Aorta (tissue), 5 donors: Measurements from ENCODE around the gene CLIP4. TPM values are rescaled to one million over a fixed set of nuclear protein-coding genes. Genes with fewer than 3 reads are reported as not detected.

Experiments
- ATAC-seq: fragments of 200-7000 bp; cut with Tn5 transposase; one replicate; pipeline ENCODE4 v1.9.1; 2022; ENCODE audit warnings: moderate library complexity; ENCODE audit not compliant: low FRiP score
- DNase-seq, 2 donors: peaks; one replicate each; pipeline ENCODE4 v3.0.0-alpha.2; 2020
- H3K27ac ChIP-seq, 2 donors: one replicate each; pipeline ENCODE4 v1.5.1; 2013; ENCODE audit warnings: low read length in 2 of 2, mild to moderate bottlenecking in 2 of 2, moderate library complexity in 2 of 2, control low read depth in 1 of 2, inconsistent platforms in 1 of 2, low read depth in 1 of 2
- H3K27me3 ChIP-seq, 2 donors: one replicate each; pipeline ENCODE4 v1.6.1; 2013; ENCODE audit warnings: control low read depth in 1 of 2, low read length in 1 of 2, mild to moderate bottlenecking in 1 of 2, moderate library complexity in 1 of 2; ENCODE audit not compliant: insufficient read depth in 2 of 2, control insufficient read depth in 1 of 2
- H3K36me3 ChIP-seq, 2 donors: one replicate each; pipeline ENCODE4 v1.6.1; 2013; ENCODE audit warnings: control low read depth in 1 of 2, low read length in 1 of 2, mild to moderate bottlenecking in 1 of 2; ENCODE audit not compliant: insufficient read depth in 2 of 2, control insufficient read depth in 1 of 2
- H3K4me1 ChIP-seq, 2 donors: one replicate each; pipeline ENCODE4 v1.6.1; 2013; ENCODE audit warnings: low read length in 2 of 2, control low read depth in 1 of 2, mild to moderate bottlenecking in 1 of 2, moderate library complexity in 1 of 2; ENCODE audit not compliant: insufficient read depth in 2 of 2, control insufficient read depth in 1 of 2
- H3K4me3 ChIP-seq, 2 donors: one replicate each; pipeline ENCODE4 v1.5.1; 2013; ENCODE audit warnings: low read length in 2 of 2, control low read depth in 1 of 2, mild to moderate bottlenecking in 1 of 2
- H3K9me3 ChIP-seq: one replicate; pipeline ENCODE4 v1.6.1; 2013; ENCODE audit warnings: mild to moderate bottlenecking, low read length; ENCODE audit not compliant: control insufficient read depth
- WGBS, 2 donors: extraction: QIAGEN DNeasy Blood & Tissue Kit; methylation state at CpG; one replicate each; pipeline ENCODE4 v1.1.7; 2013; 5-methylcytosine and 5-hydroxymethylcytosine counted together
- intact Hi-C, 2 donors: fragments of 100-400 bp; cut with DNase I; formaldehyde crosslinking; loops; one replicate each; pipeline versions ENCODE4 v1.14.2 to v1.15.0; 2022
- polyA plus RNA-seq, 2 donors: library from polyadenylated mRNA; stranded (reverse); fragments of 200-250 nt; gene quantifications; one replicate each; pipeline ENCODE4 v1.2.3, GENCODE V29; 2013
- total RNA-seq, 2 donors: library from RNA; stranded (reverse); fragmentation: NEBNext Ultra II Directional; extraction: Animal tissue kit (Norgen Biotek cat#: 25700); gene quantifications; one replicate each; pipeline ENCODE4 v1.2.1, GENCODE V29; 2021
- donor health status: healthy with polysubstance abuse.
- donor health status: Bipolar disorder and iron deficiency.
- donor health status: DM: no; HTN: no; CAD: no.
- donor health status: DM: no; HTN: no; CAD: no.
- donor health status: DM: yes; HTN: yes; CAD: no.

The CLIP4 gene
- total and polyA plus RNA-seq, 4 donors = 7.6 to 52.3 (median 31.8) TPM

DNA sequence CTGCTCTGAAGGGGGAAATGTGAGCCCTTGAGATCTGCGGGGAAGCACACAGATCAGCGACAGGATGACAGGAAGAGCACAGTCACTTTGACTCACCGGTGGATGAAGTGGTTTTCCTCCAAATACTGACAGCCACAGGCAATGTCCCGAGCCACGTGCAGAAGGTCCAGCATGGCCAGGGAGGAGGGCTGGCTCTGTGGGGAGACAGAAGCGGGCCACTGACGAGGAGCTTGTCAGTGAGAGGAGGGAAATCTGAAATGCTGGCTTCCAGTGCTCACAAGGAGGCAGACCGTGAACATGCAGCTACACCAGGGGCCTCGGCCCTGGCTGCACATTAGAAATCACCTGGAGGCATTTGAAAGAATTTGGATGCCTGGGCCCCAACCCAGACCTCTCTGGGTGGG, 98.7 kb downstream of the CLIP4 start:
- Histone ChIP-seq H3K4me3 (no peak overlapping the region), H3K27me3 (no peaks in the 10 kb centered on the region), H3K36me3 (no peaks in the 10 kb centered on the region), H3K27ac (no peak overlapping the region), H3K4me1 (no peaks in the 10 kb centered on the region), H3K9me3 (no peaks in the 10 kb centered on the region)
- ATAC-seq (no peak), DNase-seq (no peak)
- 31 to 34% methylated on average over 9 of the region's 9 CpGs for WGBS, 2 donors
- intact Hi-C loops = no loop called here

DNA sequence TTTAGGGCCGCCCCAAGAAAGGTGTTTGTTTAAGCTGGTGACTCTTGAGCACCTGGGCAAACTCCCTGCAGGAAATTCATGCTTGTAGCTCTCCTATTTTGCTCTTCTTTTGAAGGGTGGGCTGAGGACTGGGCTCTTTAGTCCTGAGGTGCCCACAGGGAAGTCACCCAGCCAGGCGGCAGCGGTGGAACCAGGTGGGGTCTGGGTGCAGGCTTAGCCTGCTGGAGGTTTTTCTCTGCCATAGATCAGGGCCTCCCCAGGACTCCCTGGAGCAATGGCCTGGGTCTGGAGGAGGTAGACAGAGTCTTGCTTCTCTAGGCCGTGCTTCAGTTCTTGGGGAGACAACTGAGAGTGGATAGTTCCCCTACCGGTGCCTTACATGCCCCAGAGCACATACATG, 99.9 kb downstream of the CLIP4 start:
- 86 to 87% methylated on average over 5 of the region's 5 CpGs for WGBS, 2 donors
- no peak overlapping the region for H3K27ac ChIP-seq
- H3K27me3 ChIP-seq = no peaks in the 10 kb centered on the region
- H3K9me3 ChIP-seq = no peaks in the 10 kb centered on the region
- intact Hi-C loops = no loop called here
- H3K4me1 ChIP-seq = no peaks in the 10 kb centered on the region
- no peak for ATAC-seq
- no peaks in the 10 kb centered on the region for H3K36me3 ChIP-seq
- H3K4me3 ChIP-seq = no peak overlapping the region
- DNase-seq = no peak

- no peak overlapping the region for H3K27ac ChIP-seq
- no peak overlapping the region for H3K4me3 ChIP-seq
- no peaks in the 10 kb centered on the region for H3K36me3 ChIP-seq
- no peaks in the 10 kb centered on the region for H3K4me1 ChIP-seq
- no peaks in the 10 kb centered on the region for H3K27me3 ChIP-seq
- no peaks in the 10 kb centered on the region for H3K9me3 ChIP-seq
- intact Hi-C loops = no loop called here
- no peak for DNase-seq
- no peak for ATAC-seq
- WGBS, 2 donors = 80% methylated on average over 20 of the region's 20 CpGs
Measured at GRCh38 chr2:29215739-29216608, 100.8 kb downstream of the CLIP4 start.

GRCh38 chr2:29216609-29216909, 101.3 kb downstream of the CLIP4 start:
- 89 to 91% methylated on average over 5 of the region's 5 CpGs for WGBS, 2 donors

GRCh38 chr2:29218071-29218470, 102.9 kb downstream of the CLIP4 start:
- H3K27ac ChIP-seq = no peak overlapping the region
- no peak overlapping the region for H3K4me3 ChIP-seq
- no peaks in the 10 kb centered on the region for H3K9me3 ChIP-seq
- H3K27me3 ChIP-seq = no peaks in the 10 kb centered on the region
- intact Hi-C loops = no loop called here
- 73 to 77% methylated on average over 6 of the region's 6 CpGs for WGBS, 2 donors
- no peak for DNase-seq
- no peak for ATAC-seq
- no peaks in the 10 kb centered on the region for H3K4me1 ChIP-seq
- no peaks in the 10 kb centered on the region for H3K36me3 ChIP-seq

More at GRCh38 chr2:29216609-29216909, 101.3 kb downstream of the CLIP4 start:
- ATAC-seq (no peak), DNase-seq (no peak)
- H3K27me3 ChIP-seq = no peaks in the 10 kb centered on the region
- no peaks in the 10 kb centered on the region for H3K4me1 ChIP-seq
- no peak overlapping the region for H3K27ac ChIP-seq
- H3K9me3 ChIP-seq = no peaks in the 10 kb centered on the region
- no peaks in the 10 kb centered on the region for H3K36me3 ChIP-seq
- intact Hi-C loops = no loop called here
- H3K4me3 ChIP-seq = no peak overlapping the region

GRCh38 chr2:29218550-29219125, 103.4 kb downstream of the CLIP4 start:
- no peaks in the 10 kb centered on the region for H3K4me1 ChIP-seq
- H3K4me3 ChIP-seq = no peak overlapping the region
- no peaks in the 10 kb centered on the region for H3K27me3 ChIP-seq
- no peak for DNase-seq
- no peak for ATAC-seq
- H3K9me3 ChIP-seq = no peaks in the 10 kb centered on the region
- intact Hi-C loops = no loop called here
- no peak overlapping the region for H3K27ac ChIP-seq
- WGBS, 2 donors = 78 to 87% methylated on average over 4 of the region's 4 CpGs
- no peaks in the 10 kb centered on the region for H3K36me3 ChIP-seq

- intact Hi-C loops = no loop called here
- no peaks in the 10 kb centered on the region for H3K27me3 ChIP-seq
- no peak for ATAC-seq
- H3K36me3 ChIP-seq = no peaks in the 10 kb centered on the region
- H3K27ac ChIP-seq = no peak overlapping the region
- 91 to 94% methylated on average over 4 of the region's 4 CpGs for WGBS, 2 donors
- no peak overlapping the region for H3K4me3 ChIP-seq
- no peaks in the 10 kb centered on the region for H3K4me1 ChIP-seq
- DNase-seq = no peak
- no peaks in the 10 kb centered on the region for H3K9me3 ChIP-seq
Measured at GRCh38 chr2:29219374-29219773, 104.2 kb downstream of the CLIP4 start.

- Histone ChIP-seq H3K4me3 (no peak overlapping the region), H3K9me3 (no peaks in the 10 kb centered on the region), H3K27me3 (no peaks in the 10 kb centered on the region), H3K27ac (no peak overlapping the region), H3K4me1 (no peaks in the 10 kb centered on the region), H3K36me3 (no peaks in the 10 kb centered on the region)
- WGBS, 2 donors = 81 to 83% methylated on average over 12 of the region's 12 CpGs
- no peak for ATAC-seq
- intact Hi-C loops = no loop called here
- no peak for DNase-seq
Measured at GRCh38 chr2:29220506-29221270, 105.5 kb downstream of the CLIP4 start.
